Measurements from ENCODE around the gene ISCU.

- no peak for TF ChIP-seq CTCF (IDR thresholded peaks at IDR 0.05)
- TF ChIP-seq POLR2A (IDR thresholded peaks at IDR 0.05) = no peak
Measured at GRCh38 chr12:108563804-108564151, 1.4 kb downstream of the ISCU start.
